ENCODE results near the gene ZNF646.

The ZNF646 gene

DNA sequence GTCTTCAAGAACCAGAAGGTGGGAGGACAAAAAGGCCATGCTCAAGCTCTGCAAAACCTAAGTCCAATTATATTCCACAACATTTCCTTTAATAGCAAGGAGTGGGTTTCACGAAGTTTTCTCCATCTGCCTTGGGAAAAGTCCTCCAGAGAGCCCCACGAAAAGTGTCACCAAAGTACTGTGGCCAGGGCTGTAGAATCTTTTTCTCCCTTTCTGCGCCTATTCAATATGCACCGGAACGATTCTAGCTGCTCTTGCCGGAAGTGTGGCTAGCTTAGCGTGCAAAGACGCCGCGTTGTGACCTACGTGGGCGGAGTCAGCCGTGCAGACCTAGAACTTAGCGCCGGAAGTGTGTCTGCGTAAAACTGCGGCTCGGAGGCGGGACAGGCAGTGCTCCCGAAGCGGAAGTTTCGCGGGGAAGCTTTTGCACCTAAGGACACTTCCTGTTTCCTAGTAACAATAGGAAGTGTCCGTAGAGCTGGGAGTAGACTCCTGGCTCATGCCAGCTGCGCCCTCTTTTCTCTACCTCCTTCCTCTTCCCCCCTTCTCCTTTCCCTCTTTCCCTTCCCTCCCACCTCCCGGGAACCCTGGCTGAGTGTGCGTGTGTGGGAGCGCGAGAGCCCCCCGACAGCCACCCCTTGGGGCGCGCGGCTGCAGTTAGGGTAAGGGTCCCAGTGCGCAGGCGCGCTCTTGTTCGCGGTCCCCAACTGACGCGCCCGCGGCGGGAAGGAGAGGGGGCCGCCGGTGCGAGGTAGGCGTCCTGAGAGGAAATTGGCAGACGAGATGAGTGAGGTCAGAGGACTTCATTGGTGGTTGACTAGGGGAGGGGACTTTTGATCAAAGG is at the start of gene ZNF646, which contains the start of gene ZNF668:
Gene ZNF646 (plus strand): TSS at position 453 of the 844 bp plus-strand sequence. CDS start 1,903 bp downstream, outside the sequence.
Gene ZNF668 (minus strand): TSS at position 271 of the 844 bp plus-strand sequence. CDS start 9,781 bp downstream, outside the sequence.
- peak; percentile 99 for DNase-seq

- DNase-seq = no peak
Measured at GRCh38 chr16:31025339-31025738, 48.9 kb upstream of the ZNF646 start.

DNA sequence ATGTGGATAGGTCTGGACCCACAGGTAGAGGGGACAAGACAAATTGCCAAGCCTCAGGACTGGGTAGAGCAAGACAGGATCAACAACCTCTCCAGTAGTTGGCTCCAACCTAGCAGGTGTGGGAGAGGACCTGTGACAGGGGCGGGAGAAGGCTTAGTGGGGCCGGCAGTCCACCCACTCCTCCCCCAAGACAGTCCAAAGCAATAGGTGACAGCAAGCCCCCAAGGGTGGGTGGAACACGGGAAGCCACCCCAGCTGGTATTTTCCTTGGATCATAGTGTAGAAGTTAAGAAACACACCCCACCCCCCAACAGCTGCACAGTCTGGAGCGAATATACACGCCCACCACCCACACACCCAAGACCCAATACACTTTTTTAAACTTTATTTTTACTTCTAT is 45.0 kb upstream of the ZNF646 start:
- DNase-seq = no peak

- DNase-seq = no peak
Measured at GRCh38 chr16:31031276-31031675, 42.9 kb upstream of the ZNF646 start.

- DNase-seq = peak; percentile 97
Measured at GRCh38 chr16:31032736-31033708, 41.2 kb upstream of the ZNF646 start, which contains the start of gene STX4. STX4 (plus strand) TSS chr16:31033558; CDS start chr16:31033806, 248 bp downstream.

- DNase-seq = peak; percentile 66
Measured at GRCh38 chr16:31033709-31034492, 40.3 kb upstream of the ZNF646 start.

DNA sequence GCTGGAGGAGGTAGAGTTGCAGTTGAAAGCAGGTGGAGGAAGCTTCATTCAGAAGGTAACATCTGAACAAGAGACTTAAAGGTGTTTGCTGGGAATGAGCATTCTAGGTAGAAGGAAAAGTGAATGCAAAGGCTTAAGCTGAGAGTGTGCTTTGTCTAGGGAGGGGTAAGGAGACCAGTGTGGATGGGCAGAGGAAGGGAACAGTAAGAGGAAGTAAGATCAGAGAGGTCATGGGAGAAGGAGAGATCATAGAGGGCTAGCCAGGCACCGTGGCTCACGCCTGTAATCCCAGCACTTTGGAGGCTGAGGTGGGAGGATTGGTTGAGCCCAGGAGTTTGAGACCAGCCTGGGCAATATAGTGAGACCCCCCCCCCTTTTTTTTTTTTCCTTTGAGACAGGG is 37.5 kb upstream of the ZNF646 start:
- DNase-seq = no peak

DNA sequence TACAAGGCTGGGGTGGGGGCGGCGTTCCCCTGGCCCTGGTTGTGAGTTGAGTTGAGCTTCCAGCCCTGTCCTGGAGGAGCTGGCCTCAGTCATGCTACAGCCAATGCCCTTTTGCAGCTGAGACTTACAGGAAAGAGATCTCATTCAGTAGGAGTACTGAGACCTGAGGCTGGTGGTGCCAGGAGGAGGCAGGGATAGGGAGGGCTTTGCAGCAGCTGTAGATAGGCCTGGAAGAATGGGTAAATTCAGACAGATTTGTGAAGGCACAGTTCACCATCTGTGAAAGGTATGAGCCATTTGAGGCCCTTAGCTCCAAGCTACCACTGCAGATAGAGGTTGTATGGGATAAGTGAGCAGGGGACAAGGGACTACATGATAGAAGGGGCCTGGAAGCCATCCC is 35.2 kb upstream of the ZNF646 start:
- DNase-seq = no peak

GRCh38 chr16:31042866-31043265 is 31.4 kb upstream of the ZNF646 start:
- DNase-seq = no peak

DNA sequence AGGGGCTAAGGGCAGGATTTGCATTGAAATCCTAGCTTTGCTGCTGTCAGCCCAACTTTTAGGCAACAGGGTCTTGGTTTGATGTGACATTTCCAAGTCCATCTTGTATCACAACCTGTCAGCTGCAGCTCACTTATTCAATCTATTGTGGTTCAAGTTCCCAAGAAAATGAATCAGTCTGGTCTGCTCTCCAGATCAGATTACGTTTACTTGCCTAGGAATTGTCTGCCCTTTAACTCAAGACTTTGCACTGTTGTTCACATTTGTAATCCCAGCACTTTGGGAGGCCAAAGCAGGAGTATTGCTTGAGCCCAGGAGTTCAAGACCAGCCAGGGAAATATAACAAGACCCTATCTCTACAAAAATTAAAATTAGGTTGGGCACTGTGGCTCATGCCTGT is 30.9 kb upstream of the ZNF646 start:
- no peak for DNase-seq

DNA sequence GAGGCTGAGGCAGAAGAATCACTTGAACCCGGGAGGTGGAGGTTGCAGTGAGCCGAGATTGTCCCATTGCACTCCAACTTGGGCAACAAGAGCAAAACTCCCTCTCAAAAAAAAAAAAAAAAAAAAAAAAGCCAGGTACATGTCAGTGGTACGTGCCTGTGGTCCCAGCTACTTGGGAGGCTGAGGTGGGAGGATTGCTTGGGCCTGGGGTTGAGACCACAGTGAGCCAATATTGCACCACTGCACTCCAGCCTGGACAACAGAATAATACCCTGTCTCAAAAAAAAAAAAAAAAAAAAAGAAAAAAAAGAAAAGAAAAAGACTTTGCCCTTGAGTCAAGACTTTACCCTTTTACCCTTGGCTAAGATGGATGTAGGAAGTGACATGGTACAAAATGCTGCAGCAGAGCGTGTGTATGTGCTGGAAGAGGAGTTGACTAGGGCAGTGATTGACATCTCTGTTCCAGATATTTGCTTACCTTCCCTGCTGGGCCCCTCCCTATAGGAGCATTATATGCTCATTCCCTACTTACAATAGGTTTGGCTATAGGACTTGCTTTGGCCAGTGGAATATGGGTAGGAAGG is 30.2 kb upstream of the ZNF646 start:
- no peak for DNase-seq

DNA sequence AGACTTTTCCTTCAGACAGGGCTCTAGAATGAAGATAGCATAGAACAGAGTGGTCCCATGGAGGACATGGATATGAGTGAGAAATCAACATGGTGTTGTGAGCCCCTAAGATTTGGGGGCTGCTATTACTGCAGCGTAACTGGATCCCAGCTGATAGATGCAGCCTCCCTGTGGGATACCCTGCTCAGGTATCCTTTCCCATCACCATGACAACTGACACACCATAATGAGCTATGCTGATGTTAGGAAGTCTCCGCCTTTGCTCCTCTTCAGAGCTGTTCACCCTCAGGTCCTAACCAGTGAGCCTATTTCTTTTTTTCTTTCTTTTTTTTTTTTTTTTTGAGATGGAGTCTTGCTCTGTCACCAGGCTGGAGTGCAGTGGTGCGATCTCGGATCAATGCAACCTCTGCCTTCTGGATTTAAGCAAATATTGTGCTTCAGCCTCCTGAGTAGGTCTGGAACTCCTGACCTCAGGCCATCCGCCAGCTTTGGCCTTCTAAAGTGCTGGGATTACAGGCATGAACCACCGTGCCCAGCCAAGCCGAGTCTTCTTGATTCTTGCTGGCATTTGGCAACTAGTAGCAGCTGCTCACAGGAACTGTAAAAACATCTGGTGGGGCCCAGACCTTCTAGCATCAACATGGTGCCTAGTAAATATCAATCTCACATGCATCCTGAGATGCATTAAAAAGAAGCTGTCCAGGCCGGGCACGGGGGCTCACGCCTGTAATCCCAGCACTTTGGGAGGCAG is 23.8 kb upstream of the ZNF646 start:
- no peak for DNase-seq

GRCh38 chr16:31052114-31052513 is 22.1 kb upstream of the ZNF646 start:
- DNase-seq = peak; percentile 85

DNA sequence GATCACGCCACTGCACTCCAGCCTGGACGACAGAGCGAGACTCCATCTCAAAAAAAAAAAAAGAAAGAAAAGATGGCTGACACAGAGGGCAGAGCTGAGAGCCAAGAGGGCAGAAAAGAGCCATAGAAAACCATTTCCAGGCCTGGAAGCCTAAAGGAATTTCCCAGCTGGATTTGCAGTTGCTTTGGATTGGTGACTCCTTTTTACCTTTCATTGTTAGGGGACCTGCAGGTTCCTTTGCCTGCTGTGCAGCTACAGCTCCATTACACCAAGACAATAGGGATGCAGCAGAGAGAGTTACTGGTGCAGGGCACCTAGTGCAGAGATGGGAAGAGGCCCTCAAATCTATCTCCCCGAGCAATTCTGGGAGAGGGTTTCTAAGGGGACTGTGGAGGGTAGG is 18.6 kb upstream of the ZNF646 start:
- no peak for DNase-seq

DNA sequence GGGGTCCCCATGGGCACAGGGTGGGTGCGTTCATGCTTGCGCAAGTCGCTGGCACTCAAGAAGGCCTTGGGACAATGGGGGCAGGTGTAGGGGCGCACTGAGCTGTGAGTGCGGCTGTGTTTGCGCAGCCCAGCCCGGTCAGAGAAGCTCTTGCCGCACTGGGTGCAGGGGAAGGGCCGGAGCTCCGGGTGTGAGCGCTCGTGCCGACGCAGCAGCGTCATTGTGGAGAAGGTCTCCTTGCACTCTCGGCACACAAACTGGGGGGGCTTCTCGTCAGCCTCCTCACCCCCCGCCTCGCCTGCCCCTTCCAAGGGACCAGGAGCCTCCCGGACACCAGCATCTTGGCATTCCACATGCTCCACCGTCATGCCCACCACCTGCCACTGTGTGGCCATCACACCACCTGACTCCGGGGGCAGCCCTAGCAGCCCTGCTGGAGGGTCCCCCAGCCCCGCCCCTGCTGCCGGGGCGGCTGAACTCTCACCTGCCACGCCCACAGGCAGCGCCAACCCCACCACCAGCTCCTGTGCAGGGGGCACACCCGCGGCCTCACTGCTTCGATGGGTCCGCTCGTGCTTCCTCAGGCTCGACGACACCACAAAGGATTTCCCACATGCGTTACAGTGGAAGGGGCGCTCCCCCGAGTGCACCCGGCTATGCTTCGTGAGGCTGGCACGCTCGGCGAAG is 13.0 kb upstream of the ZNF646 start:
- DNase-seq = no peak

DNA sequence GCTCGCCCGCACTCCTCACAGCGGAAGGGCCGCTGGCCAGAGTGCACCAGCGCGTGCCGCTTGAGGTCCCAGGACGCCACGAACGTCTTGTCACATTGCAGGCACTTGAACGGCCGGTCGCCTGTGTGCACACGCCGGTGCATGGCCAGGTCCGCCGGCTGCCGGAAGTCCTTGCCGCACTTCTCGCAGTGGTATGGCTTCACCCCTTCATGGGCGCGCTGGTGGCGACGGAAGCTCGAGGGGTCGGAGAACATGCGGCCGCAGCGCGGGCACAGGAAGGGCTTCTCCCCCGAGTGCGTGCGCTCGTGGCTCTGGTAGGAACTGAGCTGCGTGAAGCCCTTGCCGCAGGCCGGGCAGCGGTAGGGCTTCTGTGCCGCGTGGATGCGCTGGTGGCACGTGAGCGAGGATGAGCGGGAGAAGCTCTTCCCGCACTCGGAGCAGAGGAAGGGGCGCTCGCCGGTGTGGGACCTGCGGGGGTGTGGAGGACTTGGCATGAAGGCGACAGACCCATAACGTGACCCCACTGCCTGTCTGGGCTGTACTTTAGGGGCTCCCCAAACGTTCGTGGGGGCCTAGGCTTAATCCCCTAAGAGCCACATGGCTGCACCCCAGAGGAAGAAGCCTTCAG is 12.3 kb upstream of the ZNF646 start:
- no peak for DNase-seq

DNA sequence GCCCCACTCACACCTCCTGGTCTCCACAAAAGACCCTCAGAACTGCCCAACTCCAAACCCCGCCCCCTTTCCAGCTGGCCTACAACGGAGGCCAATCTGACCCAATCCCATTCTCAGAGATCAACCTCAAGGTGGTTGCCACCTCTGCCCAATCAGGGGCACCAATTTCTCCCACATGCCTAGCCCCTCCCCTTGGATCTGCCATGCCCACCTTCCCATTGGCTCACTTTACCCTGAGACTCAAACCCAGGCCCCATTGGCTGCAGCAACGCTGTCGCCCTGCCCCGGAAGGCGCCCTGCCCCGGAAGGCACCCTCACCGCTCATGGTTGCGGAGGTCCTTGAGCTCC is 10.8 kb upstream of the ZNF646 start:
- no peak for DNase-seq

DNA sequence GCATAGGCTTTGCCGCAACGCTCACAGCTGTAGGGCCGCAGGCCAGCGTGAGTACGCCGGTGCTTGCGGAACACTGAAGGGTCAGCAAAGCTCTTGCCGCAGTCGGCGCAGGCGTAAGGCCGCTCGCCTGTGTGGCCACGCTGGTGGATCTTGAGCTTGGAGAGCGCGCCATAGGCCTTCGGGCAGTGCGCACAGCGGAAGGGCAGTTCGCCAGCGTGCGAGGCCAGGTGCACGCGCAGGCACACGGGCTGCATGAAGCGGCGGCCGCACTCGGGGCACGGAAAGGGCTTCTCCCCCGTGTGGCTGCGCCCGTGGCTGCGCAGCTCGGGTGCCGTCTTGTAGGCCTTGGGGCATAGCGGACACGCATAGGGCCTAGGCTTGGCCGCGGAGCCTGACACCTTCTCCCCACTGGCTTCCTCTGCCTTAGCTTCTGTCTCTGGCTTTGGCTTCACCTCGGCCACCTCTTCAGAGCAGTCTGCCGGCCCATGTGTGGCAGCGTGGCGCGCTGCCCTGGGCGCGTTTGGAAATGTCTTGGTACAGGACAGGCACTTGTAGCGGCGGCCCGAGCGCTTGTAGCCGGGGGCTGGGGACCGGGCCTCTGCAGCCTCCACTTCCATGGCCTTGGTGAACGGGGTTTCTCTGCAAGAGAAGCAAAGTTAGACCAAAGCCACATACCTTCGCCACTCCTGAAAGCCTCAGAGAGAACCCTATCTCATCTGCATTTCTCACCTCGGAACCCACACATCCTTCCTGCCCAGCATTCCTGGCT is 10.2 kb upstream of the ZNF646 start:
- no peak for DNase-seq

DNA sequence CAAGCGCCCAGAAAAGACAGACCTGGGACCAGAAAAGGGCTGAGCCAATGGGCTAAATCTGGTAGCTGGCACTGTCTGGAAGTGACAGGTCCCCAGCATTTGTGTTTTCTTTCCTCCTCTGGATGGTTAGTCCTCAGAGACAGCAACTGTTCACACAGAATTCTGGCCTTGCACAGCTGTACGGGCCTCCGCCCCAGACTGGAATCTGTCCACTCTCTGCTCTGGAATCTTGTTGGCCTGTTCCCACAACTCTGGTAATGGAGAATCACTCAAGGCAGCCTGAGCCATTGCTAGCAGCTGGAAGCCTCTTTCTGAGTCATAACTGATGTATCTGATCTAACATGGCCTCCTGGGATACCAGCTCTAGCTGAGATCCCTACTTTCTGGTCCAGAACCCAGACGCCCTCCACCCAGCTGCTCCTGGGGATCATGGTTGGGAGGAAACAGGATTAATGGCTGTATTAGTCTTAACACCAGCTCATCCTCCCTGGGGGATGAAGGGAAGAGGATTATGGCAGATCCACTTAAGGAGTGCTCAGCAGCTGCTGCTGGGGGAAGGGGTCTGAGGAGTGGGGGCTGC is 9.2 kb upstream of the ZNF646 start:
- DNase-seq = peak; percentile 64
